WTC11 (cell line): ENCODE measurements around the gene ABHD13.

Experiments
- CTCF ChIP-seq: fragments of 200-600 bp; IDR thresholded peaks from 2 replicates; pipeline ENCODE4 v1.8.0; 2022; ENCODE audit warnings: antibody characterized with exemption
- E2F5 ChIP-seq: sonication (generic); formaldehyde crosslinking; IDR thresholded peaks from 2 replicates; pipeline ENCODE4 v1.8.1; 2022; ENCODE audit warnings: mild to moderate bottlenecking, moderate library complexity, missing genetic modification reagents
- MYBL2 ChIP-seq: sonication (generic); formaldehyde crosslinking; IDR thresholded peaks from 2 replicates; pipeline ENCODE4 v1.8.1; 2023; ENCODE audit warnings: mild to moderate bottlenecking, moderate library complexity, missing genetic modification reagents
- SP1 ChIP-seq: sonication (generic); formaldehyde crosslinking; conservative IDR thresholded peaks from 2 replicates; pipeline ENCODE4 v1.8.1; 2022; ENCODE audit warnings: missing genetic modification reagents
- USF1 ChIP-seq: sonication (generic); formaldehyde crosslinking; IDR thresholded peaks from 2 replicates; pipeline ENCODE4 v1.8.0; 2022; ENCODE audit warnings: mild to moderate bottlenecking, missing genetic modification reagents
- USF2 ChIP-seq: sonication (generic); formaldehyde crosslinking; IDR thresholded peaks from 2 replicates; pipeline ENCODE4 v1.8.1; 2023; ENCODE audit warnings: mild to moderate bottlenecking, missing genetic modification reagents, moderate library complexity

GRCh38 chr13:108214441-108215271 lies 3.5 kb upstream of the ABHD13 start:
- TF ChIP-seq CTCF (no peak), E2F5 (CRISPR knock-in tag) (no peak), MYBL2 (no peak), USF2 (CRISPR knock-in tag) (no peak), SP1 (CRISPR knock-in tag) (no peak), USF1 (no peak)
